Cerebellar nuclear complex (tissue), 1 donor: ENCODE measurements around the gene DNASE2B.

ENCODE experiments used
- DNase-seq, 2 experiments: peaks; one replicate each; lab custom pipeline; 2025; lab: John Stamatoyannopoulos, UW

The DNASE2B gene

DNA sequence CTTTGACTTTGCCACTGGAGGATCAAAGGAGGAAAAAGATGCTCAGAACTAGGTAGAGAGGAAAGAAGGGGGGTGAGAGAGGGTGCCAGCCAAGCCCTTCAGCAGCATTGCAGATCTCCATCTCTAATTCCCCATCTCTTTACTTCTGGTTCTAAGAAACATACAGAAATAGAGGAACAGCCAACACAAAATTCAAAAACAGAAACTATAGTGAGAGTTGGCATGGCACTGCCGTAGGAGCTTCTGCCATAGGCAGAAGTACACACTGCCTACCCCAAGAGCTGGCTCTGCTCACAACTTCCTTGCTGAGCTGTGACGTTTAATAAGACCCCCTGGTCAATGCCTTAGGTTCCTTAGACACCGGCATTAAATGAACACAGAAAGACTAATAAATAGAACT lies 54.2 kb downstream of the DNASE2B start:
- DNase-seq = no peak

DNA sequence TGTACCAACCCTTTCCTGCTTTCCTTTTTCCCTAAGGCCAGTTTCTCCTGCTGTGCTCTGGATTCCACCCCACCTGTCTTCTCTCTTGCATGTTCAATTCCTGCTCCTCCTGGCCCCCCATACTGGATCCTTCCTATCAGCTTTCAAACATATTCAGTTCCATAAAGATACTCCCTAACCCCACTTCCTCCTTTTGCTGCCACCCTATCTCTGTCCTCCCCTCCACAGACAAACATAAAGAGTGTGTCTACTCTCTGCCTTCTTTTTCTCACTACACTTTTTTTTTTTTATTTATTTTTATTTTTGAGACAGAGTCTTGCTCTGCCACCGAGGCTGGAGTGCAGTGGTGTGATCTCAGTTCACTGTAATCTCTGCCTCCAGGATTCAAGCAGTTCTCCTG lies 63.8 kb downstream of the DNASE2B start:
- DNase-seq = no peak
